Endothelial cell of umbilical vein (primary cell): ENCODE measurements around the gene MSL3B.

Experiments
- BruUV-seq: library from RNA; stranded (reverse); fragments of 400-500 nt; replicated peaks from 2 replicates; lab custom pipeline; 2021; lab: Mats Ljungman, UMichigan
- CTCF ChIA-PET: fragments of 300-600, 350-600 bp; sonication (Branson Sonifier 250); formaldehyde crosslinking; loops from one replicate; lab custom pipeline; 2021; ENCODE audit warnings: antibody characterized with exemption, inconsistent platforms; lab: Charles Lee
- POLR2A ChIA-PET: fragments of 300-600, 350-600 bp; sonication (Branson Sonifier 250); formaldehyde crosslinking; loops from one replicate; lab custom pipeline; 2021; ENCODE audit warnings: antibody characterized with exemption, inconsistent platforms; lab: Charles Lee
- DNase-seq: peaks from one replicate; pipeline ENCODE4 v3.0.0-alpha.2; 2011; ENCODE audit warnings: low read depth, low spot score
- FAIRE-seq: peaks from 2 replicates; lab custom pipeline; 2011; peaks lifted over from hg19 to GRCh38; lab: Jason Lieb, UNC
- H2AFZ ChIP-seq: 2 replicates; pipeline ENCODE4 v1.6.0; 2012; ENCODE audit warnings: low read depth, low read length, control low read depth, inconsistent platforms
- H3K27ac ChIP-seq: 2 replicates; pipeline ENCODE4 v1.5.1; 2011; ENCODE audit warnings: low read depth, mild to moderate bottlenecking, control low read depth, low read length, moderate library complexity; ENCODE audit not compliant: insufficient read depth
- H3K27me3 ChIP-seq, 2 experiments: 2 replicates each; pipeline versions ENCODE4 v1.6.0 to v1.6.1; 2011; ENCODE audit warnings: low read length in 2 of 2, mixed read lengths in 1 of 2; ENCODE audit not compliant: control insufficient read depth in 2 of 2, insufficient read depth in 2 of 2
- H3K36me3 ChIP-seq, 2 experiments: 2 replicates in 1 of 2; 3 replicates in 1 of 2; pipeline ENCODE4 v1.5.1; 2011; ENCODE audit warnings: low read length in 2 of 2, mild to moderate bottlenecking in 1 of 2, moderate library complexity in 1 of 2; ENCODE audit not compliant: control insufficient read depth in 2 of 2, insufficient read depth in 2 of 2; ENCODE audit errors: extremely low read depth in 1 of 2
- H3K4me1 ChIP-seq: 3 replicates; pipeline ENCODE4 v1.5.1; 2011; ENCODE audit warnings: mild to moderate bottlenecking, low read length; ENCODE audit not compliant: control insufficient read depth, insufficient read depth; ENCODE audit errors: extremely low read depth
- H3K4me2 ChIP-seq: 2 replicates; pipeline ENCODE4 v1.6.1; 2011; ENCODE audit warnings: low read length, control low read depth, mixed read lengths; ENCODE audit not compliant: insufficient read depth
- H3K4me3 ChIP-seq, 3 experiments: fragments of 200-600 bp in 1 of 3; sonication (generic), shearing (Covaris generic) in 1 of 3; replicated peaks in 1 of 3; 2 replicates each; pipeline ENCODE4 v1.5.1; 2011 to 2016; ENCODE audit warnings: control low read depth in 3 of 3, low read length in 3 of 3, mild to moderate bottlenecking in 2 of 3, inconsistent platforms in 1 of 3, low read depth in 1 of 3, moderate library complexity in 1 of 3; ENCODE audit not compliant: insufficient read depth in 1 of 3
- H3K79me2 ChIP-seq: 2 replicates; pipeline ENCODE4 v1.6.0; 2012; ENCODE audit warnings: low read length, inconsistent platforms; ENCODE audit not compliant: control insufficient read depth, insufficient read depth
- H3K9ac ChIP-seq: replicated peaks from 2 replicates; pipeline ENCODE3; 2011; ENCODE audit warnings: low read length, control low read depth; ENCODE audit not compliant: insufficient read depth; ENCODE audit errors: extremely low read depth
- H3K9me1 ChIP-seq: replicated peaks from 3 replicates; pipeline ENCODE4 v1.6.0; 2011; ENCODE audit warnings: mild to moderate bottlenecking, low read length; ENCODE audit not compliant: control insufficient read depth, insufficient read depth; ENCODE audit errors: extremely low read depth
- H3K9me3 ChIP-seq: replicated peaks from 2 replicates; pipeline ENCODE4 v1.5.1; 2012; ENCODE audit warnings: low read length, inconsistent platforms; ENCODE audit not compliant: control insufficient read depth, insufficient read depth
- H4K20me1 ChIP-seq: replicated peaks from 2 replicates; pipeline ENCODE3; 2011; ENCODE audit warnings: mild to moderate bottlenecking, low read length; ENCODE audit not compliant: control insufficient read depth, insufficient read depth; ENCODE audit errors: extremely low read depth
- EZH2 ChIP-seq: IDR thresholded peaks from 2 replicates; pipeline ENCODE4 v1.6.1; 2012; ENCODE audit warnings: borderline replicate concordance, low read depth, mild to moderate bottlenecking, moderate library complexity, low read length, inconsistent platforms; ENCODE audit not compliant: severe bottlenecking
- FOS ChIP-seq: IDR thresholded peaks from 2 replicates; pipeline ENCODE4 v1.6.1; 2011; ENCODE audit warnings: mild to moderate bottlenecking, low read length, moderate library complexity, borderline replicate concordance; ENCODE audit not compliant: insufficient read depth
- GATA2 ChIP-seq: IDR thresholded peaks from 2 replicates; pipeline ENCODE4 v1.7.0; 2011; ENCODE audit warnings: low read depth, mild to moderate bottlenecking, moderate library complexity, mixed read lengths, low read length; ENCODE audit not compliant: insufficient read length, insufficient read depth
- JUN ChIP-seq: IDR thresholded peaks from 2 replicates; pipeline ENCODE4 v1.6.1; 2011; ENCODE audit warnings: borderline replicate concordance, low read depth; ENCODE audit not compliant: insufficient read length, insufficient read depth
- MAX ChIP-seq: IDR thresholded peaks from 2 replicates; pipeline ENCODE4 v1.6.1; 2011; ENCODE audit not compliant: insufficient read depth, insufficient read length
- MYC ChIP-seq: IDR thresholded peaks from one replicate; pipeline ENCODE4 v1.6.1; 2011; ENCODE audit warnings: mild to moderate bottlenecking, low read depth, low read length
- POLR2A ChIP-seq: IDR thresholded peaks from 2 replicates; pipeline ENCODE4 v1.6.1; 2012; ENCODE audit warnings: low read depth, mild to moderate bottlenecking, control low read depth, low read length
- POLR2AphosphoS5 ChIP-seq: IDR thresholded peaks from 2 replicates; pipeline ENCODE4 v1.6.1; 2012; ENCODE audit warnings: low read depth, mild to moderate bottlenecking, control low read depth, low read length, moderate library complexity; ENCODE audit not compliant: insufficient read depth
- dilution Hi-C: fragments of 300-500 bp; cut with MboI; formaldehyde crosslinking; loops from one replicate; pipeline ENCODE4 v1.15.0; 2019; ENCODE audit warnings: low sequenced_read_pairs; ENCODE audit not compliant: extremely low pct_ligation_motif_present
- intact Hi-C: fragments of 100-400 bp; cut with micrococcal nuclease; formaldehyde crosslinking; loops from one replicate; pipeline ENCODE4 v1.10.0; 2022
- TF ChIP-seq, protein P1 (sequence below), 2 donors: IDR thresholded peaks; 1 replicate in 1 of 2; 2 replicates in 1 of 2; pipeline ENCODE4 v1.5.1; 2011; ENCODE audit warnings: low read length in 2 of 2, mild to moderate bottlenecking in 2 of 2, moderate library complexity in 2 of 2, control low read depth in 1 of 2, inconsistent platforms in 1 of 2, low read depth in 1 of 2; ENCODE audit not compliant: insufficient read depth in 1 of 2; ENCODE audit errors: extremely low read depth in 1 of 2

Gene MSL3B

DNA sequence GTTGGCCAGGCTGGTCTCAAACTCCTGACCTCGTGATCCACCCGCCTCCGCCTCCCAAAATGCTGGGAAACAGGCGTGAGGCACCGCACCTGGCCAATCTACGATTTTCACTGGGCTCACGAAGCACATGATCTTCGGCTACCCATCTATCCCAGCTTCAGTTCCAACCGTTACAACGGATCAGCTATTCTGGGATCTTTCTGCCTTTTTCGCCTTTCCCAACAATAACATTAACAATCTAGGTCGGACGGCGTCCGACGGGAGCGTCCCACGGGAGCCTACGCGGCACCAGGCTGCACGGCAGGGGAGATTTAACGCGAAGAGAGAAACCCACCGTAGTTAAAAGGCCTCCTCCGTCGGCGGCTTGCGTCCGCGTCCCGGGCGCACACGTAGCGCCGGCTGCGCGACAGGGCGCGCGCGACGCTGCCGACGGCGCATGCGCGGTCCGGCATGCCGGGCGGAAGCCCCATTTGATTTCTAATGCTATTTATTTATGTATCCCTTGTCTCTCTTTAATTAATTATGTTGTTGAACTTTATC lies at the start of gene MSL3B:
Gene MSL3B, minus strand, starts transcription at position 394 of the 540 bp plus-strand sequence.
- peak; percentile 83 for FAIRE-seq
- H4K20me1 ChIP-seq: no peaks in the 10 kb centered on the region
- H3K4me3 ChIP-seq: peak within 1 kb of the TSS; percentile 46 to 90 (median 75)
- H3K27me3 ChIP-seq: peaks cover 5 to 26% of the 10 kb centered on the region in 2 experiments
- peaks cover 5% of the 10 kb centered on the region for H3K4me1 ChIP-seq
- TF ChIP-seq FOS (no peak), POLR2A (peak; percentile 76), MAX (no peak), POLR2AphosphoS5 (peak; percentile 36), JUN (no peak), EZH2 (no peak)
- H3K79me2 ChIP-seq: no peaks in the 10 kb centered on the region
- H3K27ac ChIP-seq: peak within 1 kb of the TSS; percentile 71
- dilution Hi-C loops (no loop called here), intact Hi-C loops (loop anchor here (1.0 to 5.0 kb wide), 2 partner anchors 14 to 301 kb away; partner anchors contain the start of genes HJURP and USP40)
- ChIA-PET POLR2A (no interaction called here), CTCF (no interaction called here)
- no peaks in the 10 kb centered on the region for H3K36me3 ChIP-seq
- H3K9me1 ChIP-seq: no peaks in the 10 kb centered on the region
- no peaks in the 10 kb centered on the region for H3K9me3 ChIP-seq
- H2AFZ ChIP-seq: peak within 1 kb of the TSS; percentile 99
- H3K4me2 ChIP-seq: peak within 1 kb of the TSS; percentile 86
- H3K9ac ChIP-seq: peak within 1 kb of the TSS; percentile 86
- BruUV-seq: TSS peak; percentile 53
- peak; percentile 70 for DNase-seq

DNA sequence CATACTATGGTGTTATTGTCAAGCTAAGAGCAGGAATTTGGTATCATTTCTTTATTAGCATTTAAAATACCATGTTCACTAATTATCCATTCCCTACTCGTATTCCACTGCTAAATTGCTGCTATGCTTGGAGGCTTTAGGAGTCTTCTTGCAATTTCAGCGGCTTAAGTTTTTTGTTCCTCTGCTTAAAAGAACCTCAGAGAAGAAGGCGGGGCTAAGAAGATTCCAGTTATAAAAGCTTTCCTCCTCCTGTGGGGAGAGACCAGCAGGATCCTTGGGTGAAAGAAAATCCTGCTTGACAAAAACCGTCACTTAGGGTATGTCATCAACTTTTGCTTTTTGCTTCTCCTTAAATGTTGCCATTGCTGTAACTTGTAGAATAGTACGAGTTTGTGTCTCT lies 48.9 kb upstream of the MSL3B start, which contains the start of gene TRPM8:
Gene TRPM8, plus strand, starts transcription at position 258 of the 400 bp plus-strand sequence. CDS start 9,165 bp downstream, outside the sequence.
- DNase-seq: no peak
- FAIRE-seq: no peak
- ChIA-PET CTCF (interaction anchor here (0.9 to 2.4 kb wide), 3 partner anchors 9 to 57 kb away, joined by 3 to 9 read pairs (median 3); no protein-coding TSS in a partner anchor), POLR2A (no interaction called here)
- Histone ChIP-seq H3K9me3 (no peaks in the 10 kb centered on the region), H3K27ac (no peak within 1 kb of the TSS), H3K4me1 (no peaks in the 10 kb centered on the region), H3K4me2 (no peak within 1 kb of the TSS), H4K20me1 (no peaks in the 10 kb centered on the region), H3K36me3 (no peaks in the 10 kb centered on the region), H2AFZ (no peak within 1 kb of the TSS), H3K27me3 (peaks cover 0 to 4% of the 10 kb centered on the region in 2 experiments), H3K4me3 (no peak within 1 kb of the TSS), H3K9ac (no peak within 1 kb of the TSS), H3K79me2 (no peaks in the 10 kb centered on the region), H3K9me1 (no peaks in the 10 kb centered on the region)
- dilution Hi-C loops (no loop called here), intact Hi-C loops (no loop called here)
- no TSS peak for BruUV-seq
- TF ChIP-seq MYC (no peak), GATA2 (no peak), MAX (no peak), EZH2 (no peak), POLR2A (no peak), POLR2AphosphoS5 (no peak), FOS (no peak), JUN (no peak)
- TF ChIP-seq, protein P1, sequence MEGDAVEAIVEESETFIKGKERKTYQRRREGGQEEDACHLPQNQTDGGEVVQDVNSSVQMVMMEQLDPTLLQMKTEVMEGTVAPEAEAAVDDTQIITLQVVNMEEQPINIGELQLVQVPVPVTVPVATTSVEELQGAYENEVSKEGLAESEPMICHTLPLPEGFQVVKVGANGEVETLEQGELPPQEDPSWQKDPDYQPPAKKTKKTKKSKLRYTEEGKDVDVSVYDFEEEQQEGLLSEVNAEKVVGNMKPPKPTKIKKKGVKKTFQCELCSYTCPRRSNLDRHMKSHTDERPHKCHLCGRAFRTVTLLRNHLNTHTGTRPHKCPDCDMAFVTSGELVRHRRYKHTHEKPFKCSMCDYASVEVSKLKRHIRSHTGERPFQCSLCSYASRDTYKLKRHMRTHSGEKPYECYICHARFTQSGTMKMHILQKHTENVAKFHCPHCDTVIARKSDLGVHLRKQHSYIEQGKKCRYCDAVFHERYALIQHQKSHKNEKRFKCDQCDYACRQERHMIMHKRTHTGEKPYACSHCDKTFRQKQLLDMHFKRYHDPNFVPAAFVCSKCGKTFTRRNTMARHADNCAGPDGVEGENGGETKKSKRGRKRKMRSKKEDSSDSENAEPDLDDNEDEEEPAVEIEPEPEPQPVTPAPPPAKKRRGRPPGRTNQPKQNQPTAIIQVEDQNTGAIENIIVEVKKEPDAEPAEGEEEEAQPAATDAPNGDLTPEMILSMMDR (IDR thresholded peaks at IDR 0.05; ENCODE audit: extremely low read depth in 1 of 2, insufficient read depth in 1 of 2, low read depth in 1 of 2, low read length in 2 of 2): no peak
